ENCODE data around the gene MYO9B. TPM values are rescaled to one million over a fixed set of nuclear protein-coding genes. Genes with fewer than 3 reads are reported as not detected.

MYO9B gene
- total RNA-seq, 2 donors from 2014 or later = 79.4 to 96.8 TPM

DNA sequence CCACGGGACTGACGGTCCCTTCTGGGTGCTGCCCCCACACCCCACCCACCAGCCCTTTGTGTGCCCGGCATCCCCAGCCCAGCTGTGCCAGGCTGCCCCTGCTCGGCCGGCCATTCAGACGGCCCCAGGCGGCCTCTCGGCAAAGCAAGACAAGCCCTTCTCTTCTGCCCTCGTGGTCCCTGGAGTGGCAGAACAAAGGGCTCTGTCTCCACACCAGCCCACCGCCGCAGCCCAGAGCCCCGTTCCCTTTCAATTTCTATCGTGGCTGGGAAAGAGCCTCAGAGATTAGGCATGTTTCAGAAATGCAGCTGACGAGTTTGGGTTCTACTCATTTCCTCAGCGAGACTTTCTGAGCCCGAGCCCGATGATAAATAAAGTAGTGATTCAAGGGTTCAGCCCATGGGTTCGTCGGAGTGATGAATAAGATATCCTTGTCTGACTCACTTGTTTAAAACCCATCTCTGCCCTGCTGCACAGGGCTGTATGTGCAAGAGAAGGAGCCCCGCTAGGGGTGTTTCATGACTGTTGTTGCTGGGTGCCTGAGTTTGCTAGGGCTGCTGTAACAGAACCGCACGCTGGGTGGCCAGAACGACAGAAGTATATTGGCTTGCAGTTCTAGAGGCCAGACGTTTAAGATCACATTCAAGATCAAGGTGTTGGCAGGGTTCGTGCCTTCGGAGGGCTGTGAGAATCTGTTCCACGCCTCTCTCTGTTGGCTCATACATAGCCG, 4.3 kb downstream of the MYO9B start:
- Mint-ChIP-seq H3K4me3 (no peak overlapping the region), H3K9me3 (no peaks in the 10 kb centered on the region), H3K27me3 (ENCODE audit: insufficient read depth) (no peaks in the 10 kb centered on the region), H3K36me3 (ENCODE audit: low read depth) (no peaks in the 10 kb centered on the region), H3K27ac (peak overlapping the region; percentile 70), H3K4me1 (peaks cover 17% of the 10 kb centered on the region)
- H3K9me3 ChIP-seq (ENCODE audit: control insufficient read depth, low read length) = no peaks in the 10 kb centered on the region
- H3K4me3 ChIP-seq (ENCODE audit: low read length) = no peak overlapping the region
- peaks cover 3% of the 10 kb centered on the region for H3K4me1 ChIP-seq (ENCODE audit: control insufficient read depth, insufficient read depth, low read length)
- no peaks in the 10 kb centered on the region for H3K27me3 ChIP-seq (ENCODE audit: control insufficient read depth, insufficient read depth, low read length, poor library complexity, severe bottlenecking)
- no peak for DNase-seq
- TF ChIP-seq, protein P1, sequence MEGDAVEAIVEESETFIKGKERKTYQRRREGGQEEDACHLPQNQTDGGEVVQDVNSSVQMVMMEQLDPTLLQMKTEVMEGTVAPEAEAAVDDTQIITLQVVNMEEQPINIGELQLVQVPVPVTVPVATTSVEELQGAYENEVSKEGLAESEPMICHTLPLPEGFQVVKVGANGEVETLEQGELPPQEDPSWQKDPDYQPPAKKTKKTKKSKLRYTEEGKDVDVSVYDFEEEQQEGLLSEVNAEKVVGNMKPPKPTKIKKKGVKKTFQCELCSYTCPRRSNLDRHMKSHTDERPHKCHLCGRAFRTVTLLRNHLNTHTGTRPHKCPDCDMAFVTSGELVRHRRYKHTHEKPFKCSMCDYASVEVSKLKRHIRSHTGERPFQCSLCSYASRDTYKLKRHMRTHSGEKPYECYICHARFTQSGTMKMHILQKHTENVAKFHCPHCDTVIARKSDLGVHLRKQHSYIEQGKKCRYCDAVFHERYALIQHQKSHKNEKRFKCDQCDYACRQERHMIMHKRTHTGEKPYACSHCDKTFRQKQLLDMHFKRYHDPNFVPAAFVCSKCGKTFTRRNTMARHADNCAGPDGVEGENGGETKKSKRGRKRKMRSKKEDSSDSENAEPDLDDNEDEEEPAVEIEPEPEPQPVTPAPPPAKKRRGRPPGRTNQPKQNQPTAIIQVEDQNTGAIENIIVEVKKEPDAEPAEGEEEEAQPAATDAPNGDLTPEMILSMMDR (conservative IDR thresholded peaks at IDR 0.05) = no peak
- no peak overlapping the region for H3K9ac ChIP-seq (ENCODE audit: extremely low read depth, low read length, poor library complexity, severe bottlenecking)
- H3K36me3 ChIP-seq (ENCODE audit: control insufficient read depth, insufficient read depth, low read length) = no peaks in the 10 kb centered on the region
- WGBS, 2 experiments (ENCODE audit: insufficient coverage in 1 of 2, insufficient read length in 1 of 2) = 60 to 82% methylated on average over 22 to 28 of the region's 28 CpGs
- H3K27ac ChIP-seq (ENCODE audit: low read depth, low read length) = peak overlapping the region; percentile 99

DNA sequence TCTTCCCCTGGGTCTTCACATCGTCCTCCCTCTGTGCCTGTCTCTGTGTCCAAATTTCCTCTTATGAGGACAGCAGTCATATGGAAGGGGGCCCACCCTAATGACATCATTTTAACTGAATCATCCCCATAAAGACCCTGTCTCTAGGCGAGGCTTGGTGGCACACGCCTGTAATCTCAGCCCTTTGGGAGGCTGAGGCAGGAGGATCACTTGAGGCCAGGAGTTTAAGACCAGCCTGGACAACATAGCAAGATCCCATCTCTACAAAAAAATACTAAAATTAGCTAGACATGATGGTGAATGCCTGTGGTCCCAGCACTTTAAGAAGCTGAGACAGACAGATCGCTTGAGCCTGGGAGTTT, 4.8 kb downstream of the MYO9B start:
- DNase-seq = no peak
- no peak overlapping the region for H3K9ac ChIP-seq (ENCODE audit: extremely low read depth, low read length, poor library complexity, severe bottlenecking)
- TF ChIP-seq, protein P1 (conservative IDR thresholded peaks at IDR 0.05) = no peak
- H3K9me3 Mint-ChIP-seq = no peaks in the 10 kb centered on the region
- H3K9me3 ChIP-seq (ENCODE audit: control insufficient read depth, low read length) = no peaks in the 10 kb centered on the region
- no peaks in the 10 kb centered on the region for H3K36me3 Mint-ChIP-seq (ENCODE audit: low read depth)
- peak overlapping the region; percentile 99 for H3K27ac ChIP-seq (ENCODE audit: low read depth, low read length)
- H3K36me3 ChIP-seq (ENCODE audit: control insufficient read depth, insufficient read depth, low read length) = no peaks in the 10 kb centered on the region
- no peak overlapping the region for H3K27ac Mint-ChIP-seq
- peaks cover 3% of the 10 kb centered on the region for H3K4me1 ChIP-seq (ENCODE audit: control insufficient read depth, insufficient read depth, low read length)
- no peak overlapping the region for H3K4me3 ChIP-seq (ENCODE audit: low read length)
- no peaks in the 10 kb centered on the region for H3K27me3 Mint-ChIP-seq (ENCODE audit: insufficient read depth)
- 94 to 97% methylated on average over 4 of the region's 4 CpGs for WGBS, 2 experiments (ENCODE audit: insufficient coverage in 1 of 2, insufficient read length in 1 of 2)
- no peak overlapping the region for H3K4me3 Mint-ChIP-seq
- H3K27me3 ChIP-seq (ENCODE audit: control insufficient read depth, insufficient read depth, low read length, poor library complexity, severe bottlenecking) = no peaks in the 10 kb centered on the region
- peaks cover 17% of the 10 kb centered on the region for H3K4me1 Mint-ChIP-seq

DNA sequence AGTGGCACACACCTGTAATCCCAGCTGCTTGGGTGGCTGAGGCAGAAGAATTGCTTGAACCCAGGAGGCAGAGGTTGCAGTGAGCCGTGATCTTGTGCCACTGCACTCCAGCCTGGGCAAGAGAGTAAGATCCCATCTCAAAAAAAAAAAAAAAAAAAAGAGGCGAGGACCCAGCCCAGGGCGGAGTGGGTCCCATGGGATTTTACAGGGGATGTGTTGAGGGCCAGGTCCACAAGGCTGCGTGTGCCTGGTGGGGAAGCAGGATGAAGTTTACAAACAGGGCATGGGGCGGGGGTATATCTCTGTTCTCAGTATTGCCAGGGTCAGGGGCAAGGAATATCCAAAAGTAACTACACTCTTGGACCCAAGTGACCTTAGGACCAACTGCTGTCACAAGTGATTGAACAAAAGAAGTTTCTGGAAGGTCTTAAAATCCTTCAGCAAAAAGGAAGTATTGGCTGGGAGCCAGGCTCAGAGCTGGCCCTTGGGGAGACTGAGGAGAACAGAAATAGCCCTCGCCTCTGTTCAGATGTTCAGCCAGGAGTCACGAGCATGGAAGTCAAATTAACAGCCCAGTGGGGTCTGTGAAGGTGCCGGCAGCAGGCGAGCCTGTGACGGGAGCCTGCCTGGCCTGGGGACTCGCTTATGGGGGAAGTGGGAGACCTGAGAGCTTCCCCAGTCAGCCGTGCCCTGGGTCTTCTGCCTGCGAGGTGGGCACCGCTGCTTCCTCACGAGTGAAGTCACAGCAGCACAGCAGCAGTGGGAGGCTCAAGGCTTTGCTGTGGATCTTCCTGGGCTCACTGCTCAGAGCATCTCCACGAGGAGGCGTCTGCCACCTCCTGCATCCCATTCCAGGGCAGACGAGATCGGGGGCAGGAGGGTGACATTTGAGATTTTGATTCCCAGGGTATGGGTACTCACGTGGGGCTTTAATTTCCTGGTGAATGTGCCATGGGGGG, 6.4 kb downstream of the MYO9B start:
- H3K9me3 Mint-ChIP-seq = no peaks in the 10 kb centered on the region
- no peak for DNase-seq
- Histone ChIP-seq H3K27me3 (ENCODE audit: control insufficient read depth, insufficient read depth, low read length, poor library complexity, severe bottlenecking) (no peaks in the 10 kb centered on the region), H3K4me3 (ENCODE audit: low read length) (no peak overlapping the region), H3K9me3 (ENCODE audit: control insufficient read depth, low read length) (no peaks in the 10 kb centered on the region), H3K36me3 (ENCODE audit: control insufficient read depth, insufficient read depth, low read length) (peaks cover 7% of the 10 kb centered on the region), H3K9ac (ENCODE audit: extremely low read depth, low read length, poor library complexity, severe bottlenecking) (no peak overlapping the region), H3K27ac (ENCODE audit: low read depth, low read length) (no peak overlapping the region), H3K4me1 (ENCODE audit: control insufficient read depth, insufficient read depth, low read length) (peaks cover 2% of the 10 kb centered on the region)
- no peaks in the 10 kb centered on the region for H3K27me3 Mint-ChIP-seq (ENCODE audit: insufficient read depth)
- peaks cover 17% of the 10 kb centered on the region for H3K4me1 Mint-ChIP-seq
- peaks cover 2% of the 10 kb centered on the region for H3K36me3 Mint-ChIP-seq (ENCODE audit: low read depth)
- peak overlapping the region; percentile 37 for H3K27ac Mint-ChIP-seq
- TF ChIP-seq, protein P1 (conservative IDR thresholded peaks at IDR 0.05) = no peak
- H3K4me3 Mint-ChIP-seq = no peak overlapping the region
- 92 to 97% methylated on average over 4 to 20 of the region's 20 CpGs for WGBS, 2 experiments (ENCODE audit: insufficient coverage in 1 of 2, insufficient read length in 1 of 2)
